ENCODE measurements around the gene CHMP1B. TPM values are rescaled to one million over a fixed set of nuclear protein-coding genes. Genes with fewer than 3 reads are reported as not detected.

CHMP1B gene
- total and polyA plus RNA-seq, 9 of the 15 experiments (the other 6 are each of a cell fraction or from before 2014, with no cell fraction given): 12.3 to 29.9 (median 19.0) TPM

DNA sequence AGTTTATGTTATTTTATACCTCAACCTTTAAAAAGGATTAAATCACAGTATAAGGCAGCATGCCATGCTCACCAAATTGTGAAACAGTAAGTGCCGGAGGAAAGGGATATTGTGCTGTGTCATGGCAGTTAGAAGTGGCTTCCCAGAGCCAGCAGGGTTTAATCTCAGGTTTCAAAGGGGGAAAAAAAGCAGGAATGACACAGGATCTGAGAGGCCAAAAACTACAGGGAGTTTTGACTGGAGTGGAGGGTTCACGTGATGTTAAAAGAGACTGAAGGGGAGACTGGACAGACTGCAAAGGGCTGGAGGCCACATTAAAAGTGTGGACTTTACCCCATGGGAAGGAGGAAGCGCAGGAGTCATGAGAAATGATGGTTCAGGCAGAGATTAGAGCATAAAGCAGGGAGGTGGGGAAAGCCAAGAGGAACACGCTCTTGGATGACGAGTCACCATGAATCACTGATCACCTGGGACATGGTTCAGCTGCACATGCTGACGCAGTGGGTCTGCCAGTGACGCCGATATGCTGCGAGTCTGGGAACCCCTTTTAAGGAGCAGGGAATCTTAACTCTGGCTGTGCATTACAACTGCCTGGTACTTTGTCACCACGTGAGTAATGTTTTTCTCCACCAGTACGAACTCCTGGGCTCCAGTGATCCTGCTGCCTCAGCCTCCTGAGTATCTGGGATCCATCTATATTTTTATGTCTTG lies 6.1 kb downstream of the CHMP1B start (continued):
- TF ChIP-seq, protein P1, sequence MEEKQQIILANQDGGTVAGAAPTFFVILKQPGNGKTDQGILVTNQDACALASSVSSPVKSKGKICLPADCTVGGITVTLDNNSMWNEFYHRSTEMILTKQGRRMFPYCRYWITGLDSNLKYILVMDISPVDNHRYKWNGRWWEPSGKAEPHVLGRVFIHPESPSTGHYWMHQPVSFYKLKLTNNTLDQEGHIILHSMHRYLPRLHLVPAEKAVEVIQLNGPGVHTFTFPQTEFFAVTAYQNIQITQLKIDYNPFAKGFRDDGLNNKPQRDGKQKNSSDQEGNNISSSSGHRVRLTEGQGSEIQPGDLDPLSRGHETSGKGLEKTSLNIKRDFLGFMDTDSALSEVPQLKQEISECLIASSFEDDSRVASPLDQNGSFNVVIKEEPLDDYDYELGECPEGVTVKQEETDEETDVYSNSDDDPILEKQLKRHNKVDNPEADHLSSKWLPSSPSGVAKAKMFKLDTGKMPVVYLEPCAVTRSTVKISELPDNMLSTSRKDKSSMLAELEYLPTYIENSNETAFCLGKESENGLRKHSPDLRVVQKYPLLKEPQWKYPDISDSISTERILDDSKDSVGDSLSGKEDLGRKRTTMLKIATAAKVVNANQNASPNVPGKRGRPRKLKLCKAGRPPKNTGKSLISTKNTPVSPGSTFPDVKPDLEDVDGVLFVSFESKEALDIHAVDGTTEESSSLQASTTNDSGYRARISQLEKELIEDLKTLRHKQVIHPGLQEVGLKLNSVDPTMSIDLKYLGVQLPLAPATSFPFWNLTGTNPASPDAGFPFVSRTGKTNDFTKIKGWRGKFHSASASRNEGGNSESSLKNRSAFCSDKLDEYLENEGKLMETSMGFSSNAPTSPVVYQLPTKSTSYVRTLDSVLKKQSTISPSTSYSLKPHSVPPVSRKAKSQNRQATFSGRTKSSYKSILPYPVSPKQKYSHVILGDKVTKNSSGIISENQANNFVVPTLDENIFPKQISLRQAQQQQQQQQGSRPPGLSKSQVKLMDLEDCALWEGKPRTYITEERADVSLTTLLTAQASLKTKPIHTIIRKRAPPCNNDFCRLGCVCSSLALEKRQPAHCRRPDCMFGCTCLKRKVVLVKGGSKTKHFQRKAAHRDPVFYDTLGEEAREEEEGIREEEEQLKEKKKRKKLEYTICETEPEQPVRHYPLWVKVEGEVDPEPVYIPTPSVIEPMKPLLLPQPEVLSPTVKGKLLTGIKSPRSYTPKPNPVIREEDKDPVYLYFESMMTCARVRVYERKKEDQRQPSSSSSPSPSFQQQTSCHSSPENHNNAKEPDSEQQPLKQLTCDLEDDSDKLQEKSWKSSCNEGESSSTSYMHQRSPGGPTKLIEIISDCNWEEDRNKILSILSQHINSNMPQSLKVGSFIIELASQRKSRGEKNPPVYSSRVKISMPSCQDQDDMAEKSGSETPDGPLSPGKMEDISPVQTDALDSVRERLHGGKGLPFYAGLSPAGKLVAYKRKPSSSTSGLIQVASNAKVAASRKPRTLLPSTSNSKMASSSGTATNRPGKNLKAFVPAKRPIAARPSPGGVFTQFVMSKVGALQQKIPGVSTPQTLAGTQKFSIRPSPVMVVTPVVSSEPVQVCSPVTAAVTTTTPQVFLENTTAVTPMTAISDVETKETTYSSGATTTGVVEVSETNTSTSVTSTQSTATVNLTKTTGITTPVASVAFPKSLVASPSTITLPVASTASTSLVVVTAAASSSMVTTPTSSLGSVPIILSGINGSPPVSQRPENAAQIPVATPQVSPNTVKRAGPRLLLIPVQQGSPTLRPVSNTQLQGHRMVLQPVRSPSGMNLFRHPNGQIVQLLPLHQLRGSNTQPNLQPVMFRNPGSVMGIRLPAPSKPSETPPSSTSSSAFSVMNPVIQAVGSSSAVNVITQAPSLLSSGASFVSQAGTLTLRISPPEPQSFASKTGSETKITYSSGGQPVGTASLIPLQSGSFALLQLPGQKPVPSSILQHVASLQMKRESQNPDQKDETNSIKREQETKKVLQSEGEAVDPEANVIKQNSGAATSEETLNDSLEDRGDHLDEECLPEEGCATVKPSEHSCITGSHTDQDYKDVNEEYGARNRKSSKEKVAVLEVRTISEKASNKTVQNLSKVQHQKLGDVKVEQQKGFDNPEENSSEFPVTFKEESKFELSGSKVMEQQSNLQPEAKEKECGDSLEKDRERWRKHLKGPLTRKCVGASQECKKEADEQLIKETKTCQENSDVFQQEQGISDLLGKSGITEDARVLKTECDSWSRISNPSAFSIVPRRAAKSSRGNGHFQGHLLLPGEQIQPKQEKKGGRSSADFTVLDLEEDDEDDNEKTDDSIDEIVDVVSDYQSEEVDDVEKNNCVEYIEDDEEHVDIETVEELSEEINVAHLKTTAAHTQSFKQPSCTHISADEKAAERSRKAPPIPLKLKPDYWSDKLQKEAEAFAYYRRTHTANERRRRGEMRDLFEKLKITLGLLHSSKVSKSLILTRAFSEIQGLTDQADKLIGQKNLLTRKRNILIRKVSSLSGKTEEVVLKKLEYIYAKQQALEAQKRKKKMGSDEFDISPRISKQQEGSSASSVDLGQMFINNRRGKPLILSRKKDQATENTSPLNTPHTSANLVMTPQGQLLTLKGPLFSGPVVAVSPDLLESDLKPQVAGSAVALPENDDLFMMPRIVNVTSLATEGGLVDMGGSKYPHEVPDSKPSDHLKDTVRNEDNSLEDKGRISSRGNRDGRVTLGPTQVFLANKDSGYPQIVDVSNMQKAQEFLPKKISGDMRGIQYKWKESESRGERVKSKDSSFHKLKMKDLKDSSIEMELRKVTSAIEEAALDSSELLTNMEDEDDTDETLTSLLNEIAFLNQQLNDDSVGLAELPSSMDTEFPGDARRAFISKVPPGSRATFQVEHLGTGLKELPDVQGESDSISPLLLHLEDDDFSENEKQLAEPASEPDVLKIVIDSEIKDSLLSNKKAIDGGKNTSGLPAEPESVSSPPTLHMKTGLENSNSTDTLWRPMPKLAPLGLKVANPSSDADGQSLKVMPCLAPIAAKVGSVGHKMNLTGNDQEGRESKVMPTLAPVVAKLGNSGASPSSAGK (IDR thresholded peaks at IDR 0.05): peak; percentile 56; the same call in 1 of the 2 replicates
- TF ChIP-seq TCF3 (CRISPR knock-in tag; IDR thresholded peaks at IDR 0.05) (no peak), DPF2 (IDR thresholded peaks at IDR 0.05) (peak; percentile 82), CBFB (CRISPR knock-in tag; IDR thresholded peaks at IDR 0.05) (no peak), POLR2A (conservative IDR thresholded peaks at IDR 0.05) (no peak), ETV5 (CRISPR knock-in tag; IDR thresholded peaks at IDR 0.05; ENCODE audit: low read depth) (no peak), ZNF431 (CRISPR knock-in tag; IDR thresholded peaks at IDR 0.05) (no peak), KLF13 (tag; IDR thresholded peaks at IDR 0.05; ENCODE audit: borderline replicate concordance, low read depth) (no peak), MAFF (IDR thresholded peaks at IDR 0.05; ENCODE audit: low read length) (peak; percentile 76), TFAM (CRISPR knock-in tag; conservative IDR thresholded peaks at IDR 0.05) (no peak), ZFP1 (CRISPR knock-in tag; IDR thresholded peaks at IDR 0.05) (no peak), NFIC (IDR thresholded peaks at IDR 0.05) (no peak), MCM3 (IDR thresholded peaks at IDR 0.05) (no peak)
- TF ChIP-seq, protein P2, sequence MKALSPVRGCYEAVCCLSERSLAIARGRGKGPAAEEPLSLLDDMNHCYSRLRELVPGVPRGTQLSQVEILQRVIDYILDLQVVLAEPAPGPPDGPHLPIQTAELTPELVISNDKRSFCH (CRISPR knock-in tag; IDR thresholded peaks at IDR 0.05): no peak
- TF ChIP-seq, protein P2 (tag; IDR thresholded peaks at IDR 0.05): no peak
- TF ChIP-seq, protein P3, sequence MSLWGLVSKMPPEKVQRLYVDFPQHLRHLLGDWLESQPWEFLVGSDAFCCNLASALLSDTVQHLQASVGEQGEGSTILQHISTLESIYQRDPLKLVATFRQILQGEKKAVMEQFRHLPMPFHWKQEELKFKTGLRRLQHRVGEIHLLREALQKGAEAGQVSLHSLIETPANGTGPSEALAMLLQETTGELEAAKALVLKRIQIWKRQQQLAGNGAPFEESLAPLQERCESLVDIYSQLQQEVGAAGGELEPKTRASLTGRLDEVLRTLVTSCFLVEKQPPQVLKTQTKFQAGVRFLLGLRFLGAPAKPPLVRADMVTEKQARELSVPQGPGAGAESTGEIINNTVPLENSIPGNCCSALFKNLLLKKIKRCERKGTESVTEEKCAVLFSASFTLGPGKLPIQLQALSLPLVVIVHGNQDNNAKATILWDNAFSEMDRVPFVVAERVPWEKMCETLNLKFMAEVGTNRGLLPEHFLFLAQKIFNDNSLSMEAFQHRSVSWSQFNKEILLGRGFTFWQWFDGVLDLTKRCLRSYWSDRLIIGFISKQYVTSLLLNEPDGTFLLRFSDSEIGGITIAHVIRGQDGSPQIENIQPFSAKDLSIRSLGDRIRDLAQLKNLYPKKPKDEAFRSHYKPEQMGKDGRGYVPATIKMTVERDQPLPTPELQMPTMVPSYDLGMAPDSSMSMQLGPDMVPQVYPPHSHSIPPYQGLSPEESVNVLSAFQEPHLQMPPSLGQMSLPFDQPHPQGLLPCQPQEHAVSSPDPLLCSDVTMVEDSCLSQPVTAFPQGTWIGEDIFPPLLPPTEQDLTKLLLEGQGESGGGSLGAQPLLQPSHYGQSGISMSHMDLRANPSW (CRISPR knock-in tag; IDR thresholded peaks at IDR 0.05): no peak
